LNCAP (cell line): ENCODE results near the gene SORCS3.

Experiments used
- TF ChIP-seq, protein P1 (sequence below): fragments of 450-650 bp; IDR thresholded peaks from 2 replicates; pipeline ENCODE4 v1.5.1; 2017; ENCODE audit warnings: mild to moderate bottlenecking

Gene SORCS3

DNA sequence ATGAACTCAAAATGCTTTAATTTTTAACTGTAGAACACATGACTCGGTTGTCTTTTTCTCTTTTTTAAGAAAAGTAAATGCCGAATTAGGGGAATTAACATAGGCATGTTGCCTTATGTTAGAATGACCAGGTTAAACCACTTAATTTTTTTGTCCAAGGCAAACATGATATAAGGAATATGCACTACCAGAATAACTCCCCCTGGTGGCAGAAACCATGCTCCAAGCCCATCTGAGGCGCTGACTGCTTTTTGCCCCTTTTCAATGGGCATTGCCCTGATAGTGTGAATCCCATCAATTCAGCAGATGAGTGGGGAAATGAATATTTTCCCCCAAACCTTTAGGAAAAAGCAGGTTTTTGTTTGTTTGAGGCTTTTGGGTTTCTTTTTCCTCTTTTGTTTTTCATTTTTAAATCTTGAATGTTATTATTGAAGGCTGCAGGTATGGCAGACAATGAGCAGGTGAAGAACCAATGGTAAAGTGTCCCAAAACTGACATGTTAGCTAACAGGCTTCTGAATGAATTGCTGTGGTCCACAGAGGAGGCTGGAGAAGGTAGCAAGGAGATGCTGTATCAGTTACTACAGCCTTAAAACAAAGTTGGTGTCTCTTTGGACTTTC, 284.3 kb downstream of the SORCS3 start:
- TF ChIP-seq, protein P1, sequence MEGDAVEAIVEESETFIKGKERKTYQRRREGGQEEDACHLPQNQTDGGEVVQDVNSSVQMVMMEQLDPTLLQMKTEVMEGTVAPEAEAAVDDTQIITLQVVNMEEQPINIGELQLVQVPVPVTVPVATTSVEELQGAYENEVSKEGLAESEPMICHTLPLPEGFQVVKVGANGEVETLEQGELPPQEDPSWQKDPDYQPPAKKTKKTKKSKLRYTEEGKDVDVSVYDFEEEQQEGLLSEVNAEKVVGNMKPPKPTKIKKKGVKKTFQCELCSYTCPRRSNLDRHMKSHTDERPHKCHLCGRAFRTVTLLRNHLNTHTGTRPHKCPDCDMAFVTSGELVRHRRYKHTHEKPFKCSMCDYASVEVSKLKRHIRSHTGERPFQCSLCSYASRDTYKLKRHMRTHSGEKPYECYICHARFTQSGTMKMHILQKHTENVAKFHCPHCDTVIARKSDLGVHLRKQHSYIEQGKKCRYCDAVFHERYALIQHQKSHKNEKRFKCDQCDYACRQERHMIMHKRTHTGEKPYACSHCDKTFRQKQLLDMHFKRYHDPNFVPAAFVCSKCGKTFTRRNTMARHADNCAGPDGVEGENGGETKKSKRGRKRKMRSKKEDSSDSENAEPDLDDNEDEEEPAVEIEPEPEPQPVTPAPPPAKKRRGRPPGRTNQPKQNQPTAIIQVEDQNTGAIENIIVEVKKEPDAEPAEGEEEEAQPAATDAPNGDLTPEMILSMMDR: peak; percentile 83

DNA sequence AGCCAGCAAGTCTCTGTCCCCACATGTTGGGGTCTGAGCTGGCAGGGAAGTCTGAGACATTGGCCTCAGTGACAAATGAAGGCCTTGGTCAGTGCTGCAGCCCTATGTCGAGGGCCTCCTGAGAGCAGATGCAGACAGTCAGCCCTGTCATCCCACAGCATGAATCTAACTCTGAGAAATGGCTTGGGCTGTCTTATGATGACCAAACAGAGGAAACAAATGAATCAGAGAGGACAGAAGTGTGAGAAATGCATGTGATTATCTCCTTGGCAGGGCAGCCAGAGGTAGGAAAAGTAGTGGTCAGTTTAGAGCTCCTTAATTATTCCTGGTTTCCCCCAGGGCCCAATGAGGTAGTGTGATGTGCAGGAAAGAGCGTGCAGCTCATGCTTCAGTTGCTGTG, 287.6 kb downstream of the SORCS3 start:
- TF ChIP-seq, protein P1: no peak

DNA sequence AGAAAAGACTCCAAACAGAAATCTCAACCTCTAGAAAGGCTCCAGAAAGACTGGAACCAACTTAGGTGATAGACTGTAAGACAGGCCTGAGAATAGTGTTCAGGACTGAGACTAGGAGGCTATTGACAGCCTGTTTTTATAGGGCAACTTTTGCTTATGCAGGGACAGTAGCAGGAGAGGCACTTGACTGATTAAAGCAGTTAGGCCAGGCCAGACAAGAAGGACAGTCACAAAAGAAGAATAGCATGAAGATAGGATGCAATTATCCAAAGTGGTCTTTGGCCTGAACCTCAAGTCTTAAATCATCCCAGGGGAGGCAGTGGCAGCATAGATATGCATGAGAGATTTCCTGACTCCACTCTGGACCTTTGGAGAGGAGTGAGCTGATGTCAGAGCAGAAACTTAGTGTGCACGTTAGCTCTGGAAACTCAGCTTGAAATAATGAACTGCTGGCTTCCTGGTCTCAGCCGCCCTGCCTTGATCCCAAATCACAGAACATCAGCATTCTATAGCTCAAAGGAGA, 290.6 kb downstream of the SORCS3 start:
- TF ChIP-seq, protein P1: no peak

DNA sequence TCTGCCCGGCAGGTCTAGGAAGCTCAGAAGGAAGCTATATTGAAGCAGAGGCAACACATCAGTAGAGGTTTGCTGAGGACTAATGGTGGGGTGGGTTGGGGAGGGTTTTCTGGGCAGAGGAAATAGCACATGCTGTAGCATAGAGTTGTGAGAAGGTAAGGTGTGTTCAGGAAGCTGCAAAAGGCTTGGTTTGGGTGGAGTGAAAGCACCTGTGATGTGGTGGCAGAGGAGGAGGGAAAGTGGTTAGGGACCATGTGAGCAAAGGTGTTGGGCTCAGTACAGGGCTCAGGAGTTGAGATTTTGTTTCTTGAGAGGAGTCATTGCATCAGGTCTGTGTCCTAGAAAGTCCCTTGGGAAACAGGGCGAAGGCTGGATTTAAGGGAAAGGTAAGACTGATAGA, 294.6 kb downstream of the SORCS3 start:
- TF ChIP-seq, protein P1: no peak

DNA sequence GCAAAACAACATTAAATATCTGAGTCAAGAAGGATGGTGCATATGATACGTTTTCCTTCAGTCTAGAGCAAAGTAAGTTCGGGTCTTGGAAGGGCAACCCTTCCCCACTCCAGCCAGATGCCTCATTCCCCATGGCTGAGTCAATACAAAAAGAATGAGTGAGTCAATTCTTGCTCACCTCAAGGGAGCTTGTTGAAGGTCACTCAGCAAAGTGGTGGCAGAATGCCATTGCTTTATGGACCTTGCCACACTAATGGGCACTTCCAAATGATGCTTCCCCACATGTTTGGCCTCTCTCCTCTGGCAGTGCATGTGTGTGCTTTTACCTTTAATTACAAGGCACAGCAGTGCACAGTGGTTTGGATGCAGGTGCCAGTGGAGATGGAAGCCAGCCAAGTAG, 296.5 kb downstream of the SORCS3 start:
- TF ChIP-seq, protein P1: no peak

DNA sequence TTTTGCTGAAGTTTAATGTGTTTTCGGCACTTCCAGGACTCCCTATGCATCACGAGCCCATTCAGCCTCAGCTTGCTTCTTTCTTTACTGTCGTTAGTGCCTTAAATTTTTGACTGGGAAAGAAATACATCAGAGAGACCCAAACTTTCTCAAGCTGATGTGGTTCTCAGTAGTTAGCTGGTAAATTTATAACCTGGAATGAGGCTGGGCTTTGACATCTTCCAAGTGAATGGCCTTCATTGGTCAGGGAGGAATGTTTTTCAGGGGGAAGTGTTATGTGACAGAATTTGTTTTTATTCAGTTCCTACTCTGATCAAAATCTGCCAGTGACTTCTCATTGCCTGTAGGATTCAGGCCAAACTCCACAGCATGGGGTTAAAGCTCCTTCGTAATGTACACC, 296.9 kb downstream of the SORCS3 start:
- TF ChIP-seq, protein P1: no peak

DNA sequence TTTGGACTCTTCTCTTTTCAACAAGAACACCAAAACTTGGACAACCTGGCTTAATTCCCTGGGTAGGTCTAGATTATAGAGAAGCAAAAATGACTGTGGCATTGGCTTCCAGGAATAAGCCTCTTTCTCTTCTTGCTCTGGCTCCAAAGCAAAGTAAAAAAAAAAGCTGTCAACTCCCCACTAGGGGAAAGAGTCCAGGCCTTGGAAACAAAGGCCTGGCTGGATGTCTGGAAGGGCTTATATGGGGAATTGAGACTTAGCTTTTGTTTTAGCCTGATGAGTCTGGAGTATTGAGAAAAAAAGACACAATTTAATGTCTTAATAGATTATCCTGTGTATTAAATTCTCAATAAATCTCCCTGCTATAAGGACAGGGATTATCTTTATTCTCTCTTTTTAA, 300.6 kb downstream of the SORCS3 start:
- TF ChIP-seq, protein P1: no peak

DNA sequence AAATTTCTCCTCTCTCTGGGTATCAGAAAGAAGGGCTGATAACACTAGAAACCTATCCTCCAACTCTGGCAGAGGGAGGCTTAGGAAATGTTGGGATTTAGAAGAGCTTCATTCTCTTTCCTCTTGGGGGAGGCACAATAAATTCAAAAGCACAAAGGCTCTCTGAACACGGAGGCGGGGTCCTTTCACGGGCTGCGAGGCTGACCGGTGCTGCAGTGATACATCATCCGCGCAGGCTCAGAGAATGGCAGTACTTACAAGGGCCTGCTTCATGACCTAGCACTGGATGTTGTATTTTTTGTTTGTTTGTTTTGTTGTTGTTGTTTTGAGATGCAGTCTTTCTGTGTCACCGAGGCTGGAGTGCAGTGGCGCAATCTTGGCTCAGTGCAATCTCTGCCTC, 306.2 kb downstream of the SORCS3 start:
- TF ChIP-seq, protein P1: no peak
